Lung (tissue), 12 donors: ENCODE measurements around the gene RFX1. TPM values are rescaled to one million over a fixed set of nuclear protein-coding genes. Genes with fewer than 3 reads are reported as not detected.

Experiments
- ATAC-seq: fragments of 200-7000 bp; cut with Tn5 transposase; one replicate; pipeline ENCODE4 v1.9.1; 2020; ENCODE audit warnings: moderate number of reproducible peaks; ENCODE audit not compliant: insufficient read depth, low FRiP score
- DNase-seq, 3 donors: peaks; one replicate each; pipeline ENCODE4 v3.0.0-alpha.2; 2013 to 2017
- H3K27ac ChIP-seq, 2 donors: one replicate each; pipeline ENCODE4 v1.5.1; 2013; ENCODE audit warnings: mild to moderate bottlenecking in 2 of 2, moderate library complexity in 2 of 2, control low read depth in 1 of 2, inconsistent platforms in 1 of 2, low read depth in 1 of 2, low read length in 1 of 2
- H3K27me3 ChIP-seq, 3 donors: one replicate each; pipeline ENCODE4 v1.5.1; 2013; ENCODE audit warnings: low read length in 2 of 3; ENCODE audit not compliant: control insufficient read depth in 3 of 3, insufficient read depth in 3 of 3
- H3K36me3 ChIP-seq, 4 donors: one replicate each; pipeline ENCODE4 v1.5.1; 2013; ENCODE audit warnings: low read length in 4 of 4, mild to moderate bottlenecking in 1 of 4, moderate library complexity in 1 of 4; ENCODE audit not compliant: control insufficient read depth in 4 of 4, insufficient read depth in 4 of 4
- H3K4me1 ChIP-seq, 5 donors: one replicate each; pipeline ENCODE4 v1.5.1; 2013; ENCODE audit warnings: low read length in 5 of 5, mild to moderate bottlenecking in 2 of 5, moderate library complexity in 1 of 5; ENCODE audit not compliant: control insufficient read depth in 5 of 5, insufficient read depth in 5 of 5
- H3K4me3 ChIP-seq: one replicate; pipeline ENCODE4 v1.5.1; 2013; ENCODE audit warnings: mild to moderate bottlenecking, control low read depth, moderate library complexity
- H3K9ac ChIP-seq, 2 donors: one replicate each; pipeline ENCODE4 v1.5.1; 2013; ENCODE audit warnings: low read length in 2 of 2, control low read depth in 1 of 2; ENCODE audit not compliant: insufficient read depth in 1 of 2
- H3K9me3 ChIP-seq, 4 donors: one replicate each; pipeline ENCODE4 v1.5.1; 2013; ENCODE audit warnings: low read length in 3 of 4, mild to moderate bottlenecking in 1 of 4, moderate library complexity in 1 of 4; ENCODE audit not compliant: control insufficient read depth in 4 of 4, insufficient read depth in 3 of 4
- WGBS, 2 donors: extraction: QIAGEN DNeasy Blood & Tissue Kit; methylation state at CpG; one replicate each; pipeline ENCODE4 v1.1.7; 2013; 5-methylcytosine and 5-hydroxymethylcytosine counted together
- polyA plus RNA-seq, 2 donors: library from polyadenylated mRNA; stranded (reverse); fragments of 200-250 nt; gene quantifications; one replicate each; pipeline ENCODE4 v1.2.1, GENCODE V29; 2013
- total RNA-seq, 2 donors: library from RNA; depleted of rRNA in 1 of 2; stranded (reverse); fragments of >200 nt in 1 of 2; gene quantifications; one replicate each; pipeline ENCODE4 v1.2.1, GENCODE V29; 2014 to 2021
- TF ChIP-seq, protein P1 (sequence below): IDR thresholded peaks from 2 replicates; pipeline ENCODE4 v1.5.1; 2012; ENCODE audit warnings: mild to moderate bottlenecking; ENCODE audit errors: control extremely low read depth, extremely low read depth
- donor health status: control.
- donor health status: control.
- donor health status: Bipolar disorder and iron deficiency.
- donor health status: healthy.
- donor health status: DM: yes; HTN: yes; CAD: no.

The RFX1 gene
- total and polyA plus RNA-seq, 4 donors: 5.7 to 18.6 (median 8.0) TPM

DNA sequence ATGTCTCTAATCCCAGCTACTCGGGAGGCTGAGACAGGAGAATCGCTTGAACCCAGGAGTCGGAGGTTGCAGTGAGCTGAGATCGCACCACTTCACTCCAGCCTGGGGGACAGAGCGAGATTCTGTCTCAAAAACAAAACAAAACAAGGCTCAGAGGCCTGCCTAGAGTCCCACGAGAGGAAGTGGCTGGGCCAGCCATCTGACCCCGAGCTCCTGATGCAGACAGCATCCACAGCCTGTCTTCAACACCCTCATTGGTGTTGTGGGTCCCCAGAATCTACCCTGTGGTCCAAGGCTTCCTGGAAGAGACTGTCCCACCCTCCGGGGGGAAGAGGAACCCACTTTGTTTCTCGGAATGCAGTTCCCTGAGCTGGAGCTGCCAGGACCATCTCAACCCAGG lies 24.7 kb downstream of the RFX1 start:
- Histone ChIP-seq H3K36me3 (peaks cover 0 to 21% (median 7%) of the 10 kb centered on the region in 4 donors), H3K4me1 (peaks cover 0 to 18% (median 8%) of the 10 kb centered on the region in 5 donors), H3K4me3 (no peak overlapping the region), H3K27me3 (no peaks in the 10 kb centered on the region), H3K9me3 (no peaks in the 10 kb centered on the region), H3K27ac (no peak overlapping the region), H3K9ac (no peak overlapping the region)
- TF ChIP-seq, protein P1, sequence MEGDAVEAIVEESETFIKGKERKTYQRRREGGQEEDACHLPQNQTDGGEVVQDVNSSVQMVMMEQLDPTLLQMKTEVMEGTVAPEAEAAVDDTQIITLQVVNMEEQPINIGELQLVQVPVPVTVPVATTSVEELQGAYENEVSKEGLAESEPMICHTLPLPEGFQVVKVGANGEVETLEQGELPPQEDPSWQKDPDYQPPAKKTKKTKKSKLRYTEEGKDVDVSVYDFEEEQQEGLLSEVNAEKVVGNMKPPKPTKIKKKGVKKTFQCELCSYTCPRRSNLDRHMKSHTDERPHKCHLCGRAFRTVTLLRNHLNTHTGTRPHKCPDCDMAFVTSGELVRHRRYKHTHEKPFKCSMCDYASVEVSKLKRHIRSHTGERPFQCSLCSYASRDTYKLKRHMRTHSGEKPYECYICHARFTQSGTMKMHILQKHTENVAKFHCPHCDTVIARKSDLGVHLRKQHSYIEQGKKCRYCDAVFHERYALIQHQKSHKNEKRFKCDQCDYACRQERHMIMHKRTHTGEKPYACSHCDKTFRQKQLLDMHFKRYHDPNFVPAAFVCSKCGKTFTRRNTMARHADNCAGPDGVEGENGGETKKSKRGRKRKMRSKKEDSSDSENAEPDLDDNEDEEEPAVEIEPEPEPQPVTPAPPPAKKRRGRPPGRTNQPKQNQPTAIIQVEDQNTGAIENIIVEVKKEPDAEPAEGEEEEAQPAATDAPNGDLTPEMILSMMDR: no peak
- no peak for DNase-seq
- 71 to 83% methylated on average over 9 of the region's 9 CpGs for WGBS, 2 donors
- no peak for ATAC-seq

GRCh38 chr19:13981021-13981420 lies 25.1 kb downstream of the RFX1 start:
- ATAC-seq (no peak), DNase-seq (no peak)
- Histone ChIP-seq H3K27ac (no peak overlapping the region), H3K4me1 (peaks cover 0 to 14% (median 8%) of the 10 kb centered on the region in 5 donors), H3K9me3 (no peaks in the 10 kb centered on the region), H3K27me3 (no peaks in the 10 kb centered on the region), H3K9ac (no peak overlapping the region), H3K36me3 (peaks cover 0 to 24% (median 7%) of the 10 kb centered on the region in 4 donors), H3K4me3 (no peak overlapping the region)
- TF ChIP-seq, protein P1: no peak
- 94% methylated on average over 5 of the region's 5 CpGs for WGBS, 2 donors

GRCh38 chr19:13980340-13980739 lies 25.8 kb downstream of the RFX1 start:
- H3K27me3 ChIP-seq: no peaks in the 10 kb centered on the region

More at GRCh38 chr19:13980340-13980739, 25.8 kb downstream of the RFX1 start:
- Histone ChIP-seq H3K9me3 (no peaks in the 10 kb centered on the region), H3K4me3 (no peak overlapping the region), H3K9ac (no peak overlapping the region), H3K4me1 (peaks cover 0 to 13% (median 7%) of the 10 kb centered on the region in 5 donors), H3K27ac (no peak overlapping the region), H3K36me3 (peaks cover 0 to 26% (median 7%) of the 10 kb centered on the region in 4 donors)
- ATAC-seq (no peak), DNase-seq (no peak)
- TF ChIP-seq, protein P1: no peak
- 95 to 98% methylated on average over 15 of the region's 15 CpGs for WGBS, 2 donors
